Calu3 (cell line): ENCODE data around the gene FGF22. TPM values are rescaled to one million over a fixed set of nuclear protein-coding genes. Genes with fewer than 3 reads are reported as not detected.
A peak's percentile ranks its signal among the peaks of the same experiment; 100 is the strongest.

Experiments
- BruUV-seq: library from RNA; stranded (reverse); fragments of 400-500 nt; replicated peaks from 2 replicates; lab custom pipeline; 2021; lab: Mats Ljungman, UMichigan
- CTCF ChIA-PET: fragments of 300-600 bp; sonication (Branson Sonifier 250); formaldehyde crosslinking; loops from one replicate; lab custom pipeline; 2022; ENCODE audit warnings: antibody characterized with exemption; lab: Charles Lee
- DNase-seq: peaks from one replicate; pipeline ENCODE4 v3.0.0; 2022
- H3K27ac Mint-ChIP-seq: one replicate; pipeline ENCODE4 v1.8.0; 2022; ENCODE audit warnings: mixed read lengths; ENCODE audit not compliant: unreplicated experiment
- H3K27me3 Mint-ChIP-seq: one replicate; pipeline ENCODE4 v1.8.0; 2022; ENCODE audit warnings: mixed read lengths; ENCODE audit not compliant: unreplicated experiment
- H3K36me3 Mint-ChIP-seq: one replicate; pipeline ENCODE4 v1.8.0; 2022; ENCODE audit warnings: mild to moderate bottlenecking, moderate library complexity, mixed read lengths; ENCODE audit not compliant: insufficient read depth, unreplicated experiment
- H3K4me1 Mint-ChIP-seq: one replicate; pipeline ENCODE4 v1.8.0; 2022; ENCODE audit warnings: mild to moderate bottlenecking, low read depth, mixed read lengths; ENCODE audit not compliant: unreplicated experiment
- H3K4me3 Mint-ChIP-seq: one replicate; pipeline ENCODE4 v1.8.0; 2022; ENCODE audit warnings: mild to moderate bottlenecking, low read depth, moderate library complexity, mixed read lengths; ENCODE audit not compliant: unreplicated experiment
- H3K9me3 Mint-ChIP-seq: one replicate; pipeline ENCODE4 v1.8.0; 2022; ENCODE audit warnings: low read depth, mixed read lengths; ENCODE audit not compliant: unreplicated experiment
- intact Hi-C: fragments of 100-400 bp; cut with micrococcal nuclease; formaldehyde crosslinking; loops from one replicate; pipeline ENCODE4 v1.10.0; 2022; ENCODE audit not compliant: unreplicated experiment
- total RNA-seq: library from RNA; stranded (reverse); gene quantifications from 2 replicates; pipeline ENCODE4 v1.2.3, GENCODE V29; 2022
- TF ChIP-seq, protein P1 (sequence below): fragments of 200-600 bp; IDR thresholded peaks from one replicate; pipeline ENCODE4 v1.8.0; 2022; ENCODE audit warnings: antibody characterized with exemption; ENCODE audit not compliant: unreplicated experiment

The FGF22 gene
- total RNA-seq, 1 experiment from 2014 or later = 0.24 TPM

DNA sequence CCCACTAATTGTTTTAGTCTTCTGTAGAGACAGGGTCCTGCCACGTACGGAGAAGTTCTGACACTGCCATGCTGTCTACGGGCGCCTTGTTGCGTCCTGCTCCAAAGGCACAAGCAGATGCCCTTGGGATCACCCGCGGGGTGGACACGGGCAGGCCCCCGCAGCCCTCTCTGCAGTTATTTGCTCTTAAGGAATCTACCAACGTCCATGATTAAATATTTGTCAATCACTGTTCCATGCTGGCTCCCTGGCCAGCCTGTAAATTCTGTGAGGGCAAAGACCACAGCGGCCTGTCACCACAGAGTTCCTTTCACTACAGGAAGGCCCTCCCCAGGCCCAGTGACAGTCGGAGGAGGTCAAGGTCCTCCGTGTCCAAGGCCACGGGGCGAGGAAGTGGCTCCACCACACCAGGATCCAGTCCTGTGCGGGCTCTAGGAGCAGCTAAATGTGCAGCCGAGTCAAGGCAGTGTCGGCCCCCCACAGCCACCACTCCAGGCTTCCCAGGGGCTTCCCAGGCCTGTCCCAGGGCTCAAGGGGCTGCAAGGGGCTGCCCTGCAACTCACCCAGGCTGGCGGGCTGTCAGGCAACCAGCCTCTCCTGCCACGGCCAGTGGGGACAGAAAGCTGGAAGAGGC is 21.2 kb downstream of the FGF22 start:
- no TSS peak for BruUV-seq
- Mint-ChIP-seq H3K27me3 (no peaks in the 10 kb centered on the region), H3K27ac (peak overlapping the region; percentile 23), H3K36me3 (peaks cover 36% of the 10 kb centered on the region), H3K4me3 (peak overlapping the region; percentile 75), H3K4me1 (peaks cover 11% of the 10 kb centered on the region), H3K9me3 (no peaks in the 10 kb centered on the region)
- CTCF ChIA-PET = interaction anchor here (0.6 kb wide), 1 partner anchor 121 kb away, joined by 5 read pairs; no protein-coding TSS in a partner anchor
- TF ChIP-seq, protein P1, sequence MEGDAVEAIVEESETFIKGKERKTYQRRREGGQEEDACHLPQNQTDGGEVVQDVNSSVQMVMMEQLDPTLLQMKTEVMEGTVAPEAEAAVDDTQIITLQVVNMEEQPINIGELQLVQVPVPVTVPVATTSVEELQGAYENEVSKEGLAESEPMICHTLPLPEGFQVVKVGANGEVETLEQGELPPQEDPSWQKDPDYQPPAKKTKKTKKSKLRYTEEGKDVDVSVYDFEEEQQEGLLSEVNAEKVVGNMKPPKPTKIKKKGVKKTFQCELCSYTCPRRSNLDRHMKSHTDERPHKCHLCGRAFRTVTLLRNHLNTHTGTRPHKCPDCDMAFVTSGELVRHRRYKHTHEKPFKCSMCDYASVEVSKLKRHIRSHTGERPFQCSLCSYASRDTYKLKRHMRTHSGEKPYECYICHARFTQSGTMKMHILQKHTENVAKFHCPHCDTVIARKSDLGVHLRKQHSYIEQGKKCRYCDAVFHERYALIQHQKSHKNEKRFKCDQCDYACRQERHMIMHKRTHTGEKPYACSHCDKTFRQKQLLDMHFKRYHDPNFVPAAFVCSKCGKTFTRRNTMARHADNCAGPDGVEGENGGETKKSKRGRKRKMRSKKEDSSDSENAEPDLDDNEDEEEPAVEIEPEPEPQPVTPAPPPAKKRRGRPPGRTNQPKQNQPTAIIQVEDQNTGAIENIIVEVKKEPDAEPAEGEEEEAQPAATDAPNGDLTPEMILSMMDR = no peak
- intact Hi-C loops = no loop called here
- DNase-seq = no peak

DNA sequence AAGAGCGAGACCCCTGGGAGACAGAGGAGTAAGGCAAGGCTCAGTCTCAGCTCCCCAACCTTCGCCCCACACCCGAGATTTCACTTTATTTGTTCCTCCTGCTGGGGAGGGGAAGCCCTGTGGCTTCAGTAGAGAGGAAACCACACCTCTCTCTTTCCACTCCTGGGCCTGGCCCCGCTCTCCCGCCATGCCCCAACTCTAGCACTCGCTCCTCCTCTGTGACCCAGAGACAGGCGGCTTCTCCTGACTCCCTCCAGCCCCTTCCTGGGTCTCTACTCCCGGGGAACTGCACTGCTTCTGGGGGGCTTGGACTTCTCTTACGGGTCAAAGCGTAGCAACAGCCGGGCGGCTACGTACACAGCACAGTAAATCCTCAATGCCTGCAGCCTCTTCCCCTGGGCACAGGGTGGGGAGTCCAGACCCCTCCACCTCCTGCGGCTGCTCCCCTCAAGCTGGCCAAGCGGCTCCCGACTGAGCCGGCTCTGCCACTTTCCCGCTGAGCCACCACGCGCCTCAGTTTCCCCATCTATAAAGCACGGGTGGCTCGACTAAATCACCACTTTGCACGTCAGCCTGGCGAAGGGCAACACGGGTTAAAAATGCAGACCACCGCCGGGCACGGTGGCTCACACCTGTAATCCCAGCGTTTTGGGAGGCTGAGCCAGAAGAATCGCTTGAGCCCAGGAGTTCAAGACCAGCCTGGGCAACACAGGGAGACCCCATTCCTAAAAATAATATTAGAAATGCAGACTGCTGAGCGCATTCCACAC is 21.9 kb downstream of the FGF22 start:
- Mint-ChIP-seq H3K4me1 (peaks cover 11% of the 10 kb centered on the region), H3K27ac (peak overlapping the region; percentile 23), H3K4me3 (peak overlapping the region; percentile 75), H3K9me3 (no peaks in the 10 kb centered on the region), H3K27me3 (no peaks in the 10 kb centered on the region), H3K36me3 (peaks cover 33% of the 10 kb centered on the region)
- BruUV-seq = TSS peak; percentile 48
- DNase-seq = no peak
- TF ChIP-seq, protein P1 = no peak
- CTCF ChIA-PET = interaction anchor here (0.6 kb wide), 1 partner anchor 122 kb away, joined by 5 read pairs; no protein-coding TSS in a partner anchor
- intact Hi-C loops = no loop called here

DNA sequence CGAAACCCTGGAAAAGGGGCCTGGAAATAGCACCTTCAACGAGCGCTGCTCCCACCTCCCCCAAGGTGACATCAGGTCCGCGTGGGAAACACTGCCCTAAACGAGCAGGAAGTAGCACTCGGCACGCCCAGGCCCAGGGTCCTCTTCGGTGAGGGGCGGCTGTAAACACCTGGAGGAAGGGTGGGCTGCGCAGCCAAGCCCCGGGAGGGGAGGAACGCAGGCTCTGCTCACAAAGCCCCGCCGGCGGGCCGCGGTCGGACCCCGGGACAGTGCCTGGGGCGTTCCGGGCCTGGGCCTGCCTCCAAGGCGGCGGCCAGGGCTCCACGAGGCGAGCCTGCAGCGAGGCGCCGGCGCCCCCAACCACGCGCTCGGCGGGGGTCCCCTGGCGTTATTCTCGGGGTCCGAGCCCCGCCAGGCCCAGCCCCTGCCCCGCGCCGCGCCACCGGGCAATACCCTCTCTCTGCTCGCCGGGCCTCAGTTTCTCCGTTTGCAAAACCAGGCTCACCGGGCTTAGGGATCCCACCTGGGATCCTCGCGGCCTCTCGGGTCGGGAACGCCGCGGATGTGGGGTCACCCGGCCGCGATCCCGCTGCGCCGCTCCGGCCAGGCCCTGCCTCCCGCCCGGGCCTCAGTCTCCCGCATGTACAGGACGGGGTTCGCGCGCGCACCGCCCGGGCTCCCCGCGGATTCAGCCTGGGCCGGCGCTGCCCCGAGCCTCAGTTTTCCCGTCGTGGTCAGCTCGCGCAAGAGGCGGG is 22.7 kb downstream of the FGF22 start:
- DNase-seq = peak; percentile 43
- Mint-ChIP-seq H3K9me3 (no peaks in the 10 kb centered on the region), H3K27ac (peak overlapping the region; percentile 23), H3K27me3 (no peaks in the 10 kb centered on the region), H3K36me3 (peaks cover 33% of the 10 kb centered on the region), H3K4me1 (peaks cover 11% of the 10 kb centered on the region), H3K4me3 (peak overlapping the region; percentile 75)
- intact Hi-C loops = no loop called here
- TF ChIP-seq, protein P1 = no peak
- CTCF ChIA-PET = interaction anchor here (0.6 to 1.2 kb wide), 2 partner anchors 32 to 70 kb away, joined by 3 read pairs; no protein-coding TSS in a partner anchor
- no TSS peak for BruUV-seq

DNA sequence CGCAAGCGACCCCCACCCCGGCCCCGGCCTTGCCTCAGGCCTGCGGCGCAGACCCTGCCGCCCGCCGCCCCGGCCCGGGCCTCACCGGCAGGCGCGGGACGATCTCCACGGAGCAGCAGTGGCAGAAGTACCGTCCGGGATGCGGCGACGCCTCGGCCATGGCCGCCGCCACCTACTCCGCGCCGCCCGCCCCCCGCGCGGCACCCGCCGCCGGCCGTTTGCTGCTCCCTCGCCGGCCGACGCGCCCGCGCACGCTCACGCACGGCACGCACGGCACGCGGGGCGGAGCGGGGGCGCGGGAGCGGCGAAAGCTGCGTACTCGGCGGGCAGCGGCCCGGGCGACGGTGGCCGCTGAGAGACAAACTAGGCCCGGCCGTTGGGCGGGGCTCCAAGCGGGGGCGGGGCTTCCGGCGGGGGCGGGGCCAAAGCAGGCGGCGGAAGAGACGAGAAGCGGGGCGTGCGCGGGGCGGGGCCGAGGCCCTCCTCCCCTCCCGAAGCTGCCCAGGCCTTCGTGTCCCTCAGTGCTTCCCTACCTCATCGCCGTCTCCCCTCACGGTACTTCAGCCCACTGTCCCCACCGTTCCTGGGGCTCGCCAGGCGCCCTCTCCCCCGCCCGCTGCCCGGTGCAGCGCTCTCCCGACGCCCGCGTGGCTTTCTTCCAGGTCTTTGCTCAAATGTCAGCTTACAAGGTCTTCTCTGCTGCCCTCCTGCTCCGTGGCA is 23.4 kb downstream of the FGF22 start, which contains the start of gene RNF126:
Gene RNF126, minus strand, starts transcription at position 253 of the 720 bp plus-strand sequence. Its CDS starts 93 bp downstream, at position 160.
- Mint-ChIP-seq H3K9me3 (no peaks in the 10 kb centered on the region), H3K36me3 (peaks cover 33% of the 10 kb centered on the region), H3K27ac (peak within 1 kb of the TSS; percentile 48), H3K4me3 (peak within 1 kb of the TSS; percentile 75), H3K4me1 (peaks cover 11% of the 10 kb centered on the region), H3K27me3 (no peaks in the 10 kb centered on the region)
- intact Hi-C loops = no loop called here
- no TSS peak for BruUV-seq
- CTCF ChIA-PET = interaction anchor here (0.5 to 1.2 kb wide), 4 partner anchors 16 to 117 kb away, joined by 3 read pairs; no protein-coding TSS in a partner anchor
- DNase-seq = peak; percentile 86
- TF ChIP-seq, protein P1 = no peak
